H9 (cell line): ENCODE measurements around the gene PPFIBP1. TPM values are rescaled to one million over a fixed set of nuclear protein-coding genes. Genes with fewer than 3 reads are reported as not detected.

Experiments used
- DNase-seq: peaks from one replicate; pipeline ENCODE4 v3.0.0-alpha.2; 2017
- H2AFZ ChIP-seq: one replicate; pipeline ENCODE4 v1.6.1; 2013; ENCODE audit warnings: mild to moderate bottlenecking, low read length, control low read depth, moderate library complexity
- H2AK5ac ChIP-seq: 2 replicates; pipeline ENCODE4 v1.6.1; 2013; ENCODE audit warnings: low read length, control low read depth, mixed read lengths; ENCODE audit not compliant: insufficient read length
- H2BK120ac ChIP-seq: one replicate; pipeline ENCODE4 v1.6.1; 2013; ENCODE audit warnings: low read depth, mild to moderate bottlenecking, low read length, control low read depth, inconsistent platforms; ENCODE audit not compliant: poor library complexity, severe bottlenecking
- H2BK12ac ChIP-seq: 2 replicates; pipeline ENCODE4 v1.6.1; 2013; ENCODE audit warnings: low read length, control low read depth, mixed read lengths, low read depth; ENCODE audit not compliant: insufficient read length
- H2BK15ac ChIP-seq: 2 replicates; pipeline ENCODE4 v1.6.1; 2013; ENCODE audit warnings: low read depth, low read length, control low read depth
- H2BK20ac ChIP-seq: one replicate; pipeline ENCODE4 v1.6.1; 2013; ENCODE audit warnings: low read depth, mild to moderate bottlenecking, low read length, control low read depth, inconsistent platforms; ENCODE audit not compliant: poor library complexity, severe bottlenecking
- H2BK5ac ChIP-seq: 2 replicates; pipeline ENCODE4 v1.6.1; 2013; ENCODE audit warnings: low read length, control low read depth, mixed read lengths; ENCODE audit not compliant: insufficient read length
- H3K14ac ChIP-seq: 2 replicates; pipeline ENCODE4 v1.6.1; 2013; ENCODE audit warnings: low read length, control low read depth; ENCODE audit not compliant: insufficient read depth
- H3K18ac ChIP-seq: 2 replicates; pipeline ENCODE4 v1.6.1; 2013; ENCODE audit warnings: low read depth, mild to moderate bottlenecking, mixed read lengths, low read length, control low read depth; ENCODE audit not compliant: insufficient read length
- H3K23ac ChIP-seq: 2 replicates; pipeline ENCODE4 v1.6.1; 2013; ENCODE audit warnings: low read length, control low read depth, mixed read lengths, low read depth; ENCODE audit not compliant: insufficient read length
- H3K23me2 ChIP-seq: 2 replicates; pipeline ENCODE4 v1.6.1; 2013; ENCODE audit warnings: low read depth, mild to moderate bottlenecking, mixed read lengths, low read length, control low read depth; ENCODE audit not compliant: insufficient read length, poor library complexity, severe bottlenecking
- H3K27ac ChIP-seq: 2 replicates; pipeline ENCODE4 v1.5.1; 2013; ENCODE audit warnings: low read length, control low read depth, mixed read lengths, low read depth; ENCODE audit not compliant: insufficient read length
- H3K27me3 ChIP-seq: 2 replicates; pipeline ENCODE4 v1.6.1; 2013; ENCODE audit warnings: low read length, control low read depth, inconsistent platforms; ENCODE audit not compliant: insufficient read depth
- H3K4ac ChIP-seq: 2 replicates; pipeline ENCODE4 v1.6.1; 2013; ENCODE audit warnings: low read depth, mild to moderate bottlenecking, control low read depth, inconsistent platforms, low read length, moderate library complexity
- H3K4me1 ChIP-seq: 2 replicates; pipeline ENCODE4 v1.6.1; 2013; ENCODE audit warnings: low read length, control low read depth, inconsistent platforms; ENCODE audit not compliant: insufficient read depth
- H3K4me2 ChIP-seq: 2 replicates; pipeline ENCODE4 v1.6.1; 2013; ENCODE audit warnings: low read length, control low read depth, mixed read lengths; ENCODE audit not compliant: insufficient read length, insufficient read depth
- H3K56ac ChIP-seq: 2 replicates; pipeline ENCODE4 v1.6.1; 2013; ENCODE audit warnings: low read depth, mild to moderate bottlenecking, mixed read lengths, low read length, control low read depth; ENCODE audit not compliant: insufficient read length
- H3K79me1 ChIP-seq: 2 replicates; pipeline ENCODE4 v1.6.1; 2013; ENCODE audit warnings: low read depth, mild to moderate bottlenecking, moderate library complexity, low read length, control low read depth, inconsistent platforms; ENCODE audit not compliant: insufficient read depth, poor library complexity, severe bottlenecking
- H3K79me2 ChIP-seq: 2 replicates; pipeline ENCODE4 v1.6.1; 2013; ENCODE audit warnings: low read length, control low read depth, inconsistent platforms; ENCODE audit not compliant: insufficient read depth
- H3K9ac ChIP-seq: 2 replicates; pipeline ENCODE4 v1.6.1; 2013; ENCODE audit warnings: low read length, control low read depth, mixed read lengths; ENCODE audit not compliant: insufficient read length; ENCODE audit errors: extremely low read depth
- H3K9me3 ChIP-seq: one replicate; pipeline ENCODE4 v1.6.1; 2013; ENCODE audit warnings: low read depth, low read length, inconsistent platforms; ENCODE audit not compliant: control insufficient read depth
- H3T11ph ChIP-seq: one replicate; pipeline ENCODE4 v1.6.1; 2013; ENCODE audit warnings: mild to moderate bottlenecking, low read length, control low read depth, inconsistent platforms
- H4K20me1 ChIP-seq: one replicate; pipeline ENCODE4 v1.6.1; 2013; ENCODE audit not compliant: control insufficient read depth, insufficient read length, insufficient read depth
- H4K5ac ChIP-seq: 2 replicates; pipeline ENCODE4 v1.6.1; 2013; ENCODE audit warnings: low read depth, mild to moderate bottlenecking, mixed read lengths, low read length, control low read depth; ENCODE audit not compliant: insufficient read length
- H4K8ac ChIP-seq: replicated peaks from 2 replicates; pipeline ENCODE4 v1.6.1; 2013; ENCODE audit warnings: low read length, control low read depth, mixed read lengths, low read depth; ENCODE audit not compliant: insufficient read length
- H4K91ac ChIP-seq: 2 replicates; pipeline ENCODE4 v1.6.1; 2013; ENCODE audit warnings: low read depth, mild to moderate bottlenecking, moderate library complexity, mixed read lengths, low read length, control low read depth; ENCODE audit not compliant: insufficient read length
- H3K27ac Mint-ChIP-seq, 3 experiments: 2 replicates in 2 of 3; 3 replicates in 1 of 3; pipeline ENCODE4 v1.8.0; 2020 to 2021; ENCODE audit warnings: mixed read lengths in 3 of 3, mild to moderate bottlenecking in 1 of 3, moderate library complexity in 1 of 3
- H3K27me3 Mint-ChIP-seq: 2 replicates; pipeline ENCODE4 v1.8.0; 2021; ENCODE audit warnings: low read depth, mild to moderate bottlenecking, moderate library complexity, mixed read lengths
- H3K36me3 Mint-ChIP-seq, 3 experiments: 2 replicates in 2 of 3; 3 replicates in 1 of 3; pipeline ENCODE4 v1.8.0; 2020 to 2021; ENCODE audit warnings: low read depth in 3 of 3, mixed read lengths in 3 of 3; ENCODE audit not compliant: insufficient read depth in 1 of 3
- H3K4me1 Mint-ChIP-seq, 2 experiments: 2 replicates each; pipeline ENCODE4 v1.8.0; 2020; ENCODE audit warnings: mixed read lengths in 2 of 2
- H3K4me3 Mint-ChIP-seq, 2 experiments: 2 replicates in 1 of 2; 3 replicates in 1 of 2; pipeline ENCODE4 v1.8.0; 2020 to 2021; ENCODE audit warnings: mild to moderate bottlenecking in 2 of 2, mixed read lengths in 2 of 2, moderate library complexity in 1 of 2
- H3K9me3 Mint-ChIP-seq, 2 experiments: 2 replicates in 1 of 2; 3 replicates in 1 of 2; pipeline ENCODE4 v1.8.0; 2020; ENCODE audit warnings: mild to moderate bottlenecking in 2 of 2, mixed read lengths in 2 of 2, moderate library complexity in 1 of 2
- CTCF ChIP-seq: fragments of 200-600 bp; sonication (generic); conservative IDR thresholded peaks from 3 replicates; pipeline ENCODE4 v1.8.0; 2021; ENCODE audit warnings: antibody characterized with exemption, mild to moderate bottlenecking
- WGBS: extraction: QIAGEN DNeasy Blood & Tissue Kit; methylation state at CpG from one replicate; pipeline ENCODE4 v1.1.7; 2013; ENCODE audit warnings: missing lambda C conversion rate, low lambda C conversion rate, mixed read lengths; ENCODE audit not compliant: insufficient read length; ENCODE audit errors: extremely low coverage; 5-methylcytosine and 5-hydroxymethylcytosine counted together
- total RNA-seq: library from RNA; stranded (reverse); gene quantifications from 2 replicates; pipeline ENCODE4 v1.2.1, GENCODE V29; 2021

Gene PPFIBP1
- total RNA-seq, 1 experiment from 2014 or later: 29.2 TPM

DNA sequence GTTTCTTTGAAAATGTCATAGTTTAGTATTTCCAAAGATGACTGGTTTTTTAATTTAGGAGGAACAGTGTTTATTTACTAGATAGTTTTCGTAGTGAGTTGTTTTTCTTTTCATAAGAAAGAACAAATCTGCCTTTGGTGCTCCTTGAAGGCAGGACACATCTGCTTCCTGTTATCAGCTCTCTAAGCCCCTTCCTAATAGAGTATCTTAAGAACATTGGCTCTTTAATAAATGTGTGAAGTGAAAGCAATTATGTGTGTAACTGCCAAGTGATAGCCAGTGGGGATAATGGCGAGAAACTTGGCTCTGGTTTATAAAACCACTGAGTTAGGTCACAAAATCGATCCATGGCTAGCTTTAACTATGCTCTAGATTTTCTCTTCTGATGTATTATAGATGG, 23.5 kb upstream of the PPFIBP1 start:
- no peak overlapping the region for H3K27ac Mint-ChIP-seq
- H3K56ac ChIP-seq: no peak overlapping the region

More for the DNA sequence above, 23.5 kb upstream of the PPFIBP1 start:
- Histone ChIP-seq H3K27me3 (no peaks in the 10 kb centered on the region), H3K4me2 (no peak overlapping the region), H2BK20ac (no peak overlapping the region), H3K9me3 (no peaks in the 10 kb centered on the region), H2BK12ac (no peak overlapping the region), H3K23ac (no peak overlapping the region), H2AK5ac (no peak overlapping the region), H3K79me2 (no peaks in the 10 kb centered on the region), H4K5ac (no peak overlapping the region), H3K23me2 (no peaks in the 10 kb centered on the region), H2BK120ac (no peak overlapping the region), H3K79me1 (no peaks in the 10 kb centered on the region), H2AFZ (no peak overlapping the region), H4K91ac (no peak overlapping the region), H2BK5ac (no peak overlapping the region), H3K4me1 (no peaks in the 10 kb centered on the region), H3K4ac (no peak overlapping the region), H4K20me1 (no peaks in the 10 kb centered on the region), H3K18ac (no peak overlapping the region), H4K8ac (no peak overlapping the region), H3K27ac (no peak overlapping the region), H3K9ac (no peak overlapping the region), H3K14ac (no peak overlapping the region), H2BK15ac (no peak overlapping the region), H3T11ph (no peak overlapping the region)
- Mint-ChIP-seq H3K4me3 (no peak overlapping the region), H3K36me3 (no peaks in the 10 kb centered on the region), H3K4me1 (peaks cover 0 to under 1% of the 10 kb centered on the region in 2 experiments; a peak in 2 of 4 replicates), H3K27me3 (no peaks in the 10 kb centered on the region), H3K9me3 (no peaks in the 10 kb centered on the region)
- TF ChIP-seq CTCF: no peak
- no CpG with 5 or more reads among the region's 3 CpGs for WGBS
- DNase-seq: no peak
